GM23248 (cell line): Measurements from ENCODE around the gene GIT1. TPM values are rescaled to one million over a fixed set of nuclear protein-coding genes. Genes with fewer than 3 reads are reported as not detected.

ENCODE experiments used
- DNase-seq: peaks from one replicate; pipeline ENCODE4 v3.0.0-alpha.2; 2015
- H2AFZ ChIP-seq: fragments of 200-600 bp; sonication (generic); 2 replicates; pipeline ENCODE4 v1.6.1; 2016; ENCODE audit warnings: antibody characterized with exemption
- H3F3A ChIP-seq: fragments of 200-600 bp; sonication (generic); 2 replicates; pipeline ENCODE4 v1.6.1; 2016; ENCODE audit warnings: mild to moderate bottlenecking, antibody characterized with exemption, mixed run types; ENCODE audit not compliant: insufficient read depth
- H3K27ac ChIP-seq: fragments of 200-600 bp; sonication (generic); 2 replicates; pipeline ENCODE4 v1.5.1; 2016; ENCODE audit warnings: mild to moderate bottlenecking
- H3K27me3 ChIP-seq: fragments of 200-600 bp; sonication (generic); replicated peaks from 2 replicates; pipeline ENCODE4 v1.6.1; 2016; ENCODE audit warnings: mild to moderate bottlenecking; ENCODE audit not compliant: insufficient read depth
- H3K36me3 ChIP-seq: fragments of 200-600 bp; sonication (generic); 2 replicates; pipeline ENCODE4 v1.6.1; 2016; ENCODE audit warnings: low read depth, mild to moderate bottlenecking
- H3K4me1 ChIP-seq: fragments of 200-600 bp; sonication (generic); 2 replicates; pipeline ENCODE4 v1.6.1; 2016; ENCODE audit warnings: mild to moderate bottlenecking; ENCODE audit not compliant: insufficient read depth
- H3K4me2 ChIP-seq: fragments of 200-600 bp; sonication (generic); one replicate; pipeline ENCODE4 v1.6.1; 2016; ENCODE audit warnings: mild to moderate bottlenecking; ENCODE audit not compliant: unreplicated experiment
- H3K4me3 ChIP-seq: fragments of 200-600 bp; sonication (generic); 2 replicates; pipeline ENCODE4 v1.5.1; 2016; ENCODE audit warnings: mild to moderate bottlenecking
- H3K79me2 ChIP-seq: fragments of 200-600 bp; sonication (generic); 2 replicates; pipeline ENCODE4 v1.6.1; 2016; ENCODE audit warnings: mild to moderate bottlenecking; ENCODE audit not compliant: insufficient read depth
- H3K9ac ChIP-seq: fragments of 200-600 bp; sonication (generic); 2 replicates; pipeline ENCODE4 v1.6.1; 2016; ENCODE audit warnings: mild to moderate bottlenecking
- H3K9me2 ChIP-seq: fragments of 200-600 bp; sonication (generic); 2 replicates; pipeline ENCODE4 v1.6.1; 2016; ENCODE audit warnings: mixed run types, mild to moderate bottlenecking, moderate library complexity; ENCODE audit not compliant: insufficient read depth
- H3K9me3 ChIP-seq: fragments of 200-600 bp; sonication (generic); one replicate; pipeline ENCODE4 v1.6.1; 2017; ENCODE audit warnings: low read depth
- H4K20me1 ChIP-seq: fragments of 200-600 bp; sonication (generic); 2 replicates; pipeline ENCODE4 v1.6.0; 2016; ENCODE audit not compliant: insufficient read depth
- EZH2 ChIP-seq: fragments of 200-600 bp; sonication (generic); IDR thresholded peaks from 2 replicates; pipeline ENCODE4 v1.6.1; 2018; ENCODE audit warnings: antibody characterized with exemption, mild to moderate bottlenecking; ENCODE audit not compliant: insufficient read depth, poor library complexity, severe bottlenecking
- EZH2phosphoT487 ChIP-seq: fragments of 200-600 bp; sonication (generic); IDR thresholded peaks from 2 replicates; pipeline ENCODE4 v1.6.1; 2018; ENCODE audit warnings: antibody characterized with exemption, moderate library complexity, mild to moderate bottlenecking, low read depth; ENCODE audit not compliant: insufficient read depth
- WGBS, 2 experiments: methylation state at CpG; one replicate each; pipeline ENCODE4 v1.1.6; 2015 to 2017; ENCODE audit warnings: low lambda C conversion rate in 2 of 2, low coverage in 1 of 2; ENCODE audit errors: missing lambda C conversion rate in 2 of 2; 5-methylcytosine and 5-hydroxymethylcytosine counted together
- in situ Hi-C: fragments of 300-500 bp; cut with MboI; formaldehyde crosslinking; loops from 2 replicates; pipeline ENCODE4 v1.15.0; 2020
- polyA plus RNA-seq: library from polyadenylated mRNA; unstranded; fragments of >200 nt; fragmentation: Nextera tagmentation; extraction: Ambion mirVana; gene quantifications from 2 replicates; pipeline ENCODE4 v1.2.1, GENCODE V29; 2016
- total RNA-seq: library from RNA; depleted of rRNA; stranded (reverse); fragments of >200 nt; shearing (Covaris generic); gene quantifications from 2 replicates; pipeline ENCODE4 v1.2.3, GENCODE V29; 2014

The GIT1 gene
- total and polyA plus RNA-seq, 2 experiments from 2014 or later, result 6.0 to 19.5 TPM

DNA sequence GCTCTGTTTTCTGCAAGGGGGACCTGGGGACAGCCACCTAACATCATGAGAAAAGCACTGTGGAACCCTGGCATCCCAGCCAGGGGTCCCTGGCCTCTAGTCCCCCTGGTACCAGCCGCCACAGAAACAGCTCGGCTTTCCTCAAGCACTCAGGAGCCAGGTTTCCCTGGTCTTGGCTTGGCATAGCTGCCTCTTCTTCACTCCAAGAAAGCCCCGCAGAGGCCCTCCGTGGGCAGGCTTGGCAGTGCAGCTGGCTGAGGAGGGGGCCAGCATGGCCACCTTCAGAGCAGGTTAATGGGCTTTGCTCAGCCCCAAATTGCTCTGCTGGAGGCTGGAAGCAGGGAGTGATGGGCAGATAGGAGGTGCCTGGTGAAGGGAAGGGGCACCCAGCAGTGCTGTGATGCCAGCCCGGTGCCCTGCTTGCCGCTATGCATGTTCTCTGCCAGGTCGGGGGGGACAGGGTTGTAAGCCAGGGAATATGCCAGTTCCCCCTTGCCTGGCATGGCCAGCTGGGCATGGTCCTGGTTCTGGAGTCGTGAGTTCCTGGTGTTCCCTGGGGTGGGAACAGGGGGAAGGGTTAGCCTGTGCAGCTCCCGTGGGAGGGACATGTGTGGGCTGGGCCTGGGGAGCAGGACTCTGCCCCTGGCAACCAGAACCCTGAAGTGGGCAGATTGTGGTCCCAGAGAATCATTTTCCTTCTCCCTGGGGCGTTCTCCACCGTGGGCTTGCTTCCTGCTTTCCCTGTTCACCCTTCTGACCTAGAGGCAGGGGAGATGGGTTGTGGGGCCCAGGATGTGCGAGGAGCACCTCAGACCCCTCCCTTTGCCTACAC lies 6.7 kb upstream of the GIT1 start:
- peaks cover 14% of the 10 kb centered on the region for H3K4me1 ChIP-seq
- in situ Hi-C loops, result no loop called here

DNA sequence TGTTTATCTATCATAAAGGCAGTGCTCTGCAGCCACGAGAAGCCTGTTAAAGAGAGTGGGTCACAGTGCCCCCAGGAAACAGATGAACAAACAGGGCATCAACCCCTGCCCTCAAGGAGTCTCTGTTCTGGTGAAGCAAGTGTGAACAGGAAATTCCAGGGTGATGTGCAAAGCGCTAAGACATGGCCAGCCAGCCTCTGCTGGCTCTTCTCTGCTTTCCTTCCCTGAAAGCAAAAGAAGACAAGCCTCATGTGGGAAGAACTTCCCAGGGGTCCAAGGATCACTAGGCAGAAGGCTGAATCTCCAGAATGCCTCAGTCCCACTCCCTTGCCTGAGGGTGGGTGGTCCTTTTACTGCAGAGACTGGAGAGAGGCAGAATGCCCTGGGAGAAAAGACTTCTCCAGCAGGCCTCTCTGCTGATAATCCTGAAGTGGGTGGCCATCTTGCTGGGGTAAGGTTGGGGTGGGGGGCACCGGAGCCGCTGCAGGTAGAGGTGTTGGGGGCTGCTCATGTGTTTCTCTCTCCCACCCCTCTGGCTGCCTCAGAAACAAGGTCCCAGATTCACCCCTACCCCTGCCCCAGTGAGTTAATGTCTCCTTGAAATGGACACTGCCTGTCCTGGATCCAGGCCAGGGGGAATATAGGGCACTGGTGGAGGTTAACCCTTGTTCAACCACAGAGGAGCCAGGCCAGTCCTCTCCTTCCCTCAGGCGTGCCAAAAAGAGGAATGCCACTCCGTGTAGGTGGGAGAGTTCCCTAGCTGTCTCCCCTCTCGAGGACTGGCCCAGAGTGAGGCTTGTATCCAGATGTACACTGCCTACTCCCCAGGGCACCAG lies 5.9 kb upstream of the GIT1 start:
- no peak overlapping the region for H3K4me3 ChIP-seq
- H3K79me2 ChIP-seq, result no peaks in the 10 kb centered on the region
- no peak overlapping the region for H3K9ac ChIP-seq
- in situ Hi-C loops, result no loop called here
- 44 to 53% methylated on average over 7 of the region's 7 CpGs for WGBS, 2 experiments
- DNase-seq, result peak; percentile 62
- no peaks in the 10 kb centered on the region for H3K9me2 ChIP-seq
- H3K27ac ChIP-seq, result no peak overlapping the region
- TF ChIP-seq EZH2 (no peak), EZH2phosphoT487 (no peak)
- no peaks in the 10 kb centered on the region for H4K20me1 ChIP-seq
- H3K36me3 ChIP-seq, result no peaks in the 10 kb centered on the region
- no peaks in the 10 kb centered on the region for H3K9me3 ChIP-seq
- H3K4me2 ChIP-seq, result no peak overlapping the region
- H3K27me3 ChIP-seq, result no peaks in the 10 kb centered on the region
- peaks cover 20% of the 10 kb centered on the region; the same call in 1 of the 2 replicates for H3F3A ChIP-seq
- peaks cover 17% of the 10 kb centered on the region for H3K4me1 ChIP-seq
- no peak overlapping the region for H2AFZ ChIP-seq

More for the DNA sequence above, 6.7 kb upstream of the GIT1 start:
- Histone ChIP-seq H3K27me3 (no peaks in the 10 kb centered on the region), H3K79me2 (no peaks in the 10 kb centered on the region), H3F3A (peaks cover 14% of the 10 kb centered on the region; the same call in 1 of the 2 replicates), H3K4me2 (no peak overlapping the region), H3K4me3 (no peak overlapping the region), H3K9ac (no peak overlapping the region), H2AFZ (no peak overlapping the region), H3K36me3 (no peaks in the 10 kb centered on the region), H3K9me3 (no peaks in the 10 kb centered on the region), H3K9me2 (no peaks in the 10 kb centered on the region), H4K20me1 (no peaks in the 10 kb centered on the region), H3K27ac (no peak overlapping the region)
- WGBS, 2 experiments, result 72 to 74% methylated on average over 12 of the region's 12 CpGs
- no peak for TF ChIP-seq EZH2phosphoT487
- no peak for TF ChIP-seq EZH2
- no peak for DNase-seq

DNA sequence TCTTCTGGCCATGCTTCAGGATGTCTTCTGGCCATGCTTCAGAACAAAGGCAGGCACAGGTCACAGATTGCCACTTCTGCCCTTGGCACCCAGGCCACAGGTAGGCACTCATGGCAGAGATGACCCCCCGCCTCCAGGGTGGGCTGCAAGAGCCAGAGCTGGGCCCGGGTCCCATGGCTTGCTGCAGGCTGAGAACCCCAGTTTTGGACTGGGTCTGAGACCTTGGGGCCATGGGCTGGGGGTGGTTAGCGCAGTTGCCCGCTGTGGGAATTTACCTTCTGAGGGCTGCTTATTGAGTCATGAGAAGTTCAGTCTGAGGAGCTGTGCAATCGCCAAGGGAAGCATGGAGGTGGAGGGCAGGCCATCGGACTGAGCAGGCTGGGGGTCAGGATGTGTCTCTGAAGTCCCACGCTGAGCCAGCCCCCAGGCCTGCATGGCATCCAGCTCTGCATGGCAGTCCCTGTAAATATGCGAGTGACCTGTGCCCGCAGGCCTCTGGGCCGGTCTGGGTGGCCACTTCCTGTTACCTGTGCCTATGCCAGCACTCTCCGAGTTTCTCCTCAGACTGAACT lies 5.2 kb upstream of the GIT1 start:
- H4K20me1 ChIP-seq, result no peaks in the 10 kb centered on the region
- DNase-seq, result no peak
- H3K36me3 ChIP-seq, result no peaks in the 10 kb centered on the region
- WGBS, 2 experiments, result 82 to 85% methylated on average over 11 of the region's 11 CpGs
- no peaks in the 10 kb centered on the region for H3K9me2 ChIP-seq
- H3K27ac ChIP-seq, result no peak overlapping the region
- in situ Hi-C loops, result no loop called here
- no peaks in the 10 kb centered on the region for H3K9me3 ChIP-seq
- no peaks in the 10 kb centered on the region for H3K27me3 ChIP-seq
- peaks cover 20% of the 10 kb centered on the region; the same call in 1 of the 2 replicates for H3F3A ChIP-seq
- no peak overlapping the region for H2AFZ ChIP-seq
- H3K4me2 ChIP-seq, result no peak overlapping the region
- no peak overlapping the region; the same call in 1 of the 2 replicates for H3K4me3 ChIP-seq
- peaks cover 23% of the 10 kb centered on the region for H3K4me1 ChIP-seq
- no peaks in the 10 kb centered on the region for H3K79me2 ChIP-seq
- TF ChIP-seq EZH2phosphoT487 (no peak), EZH2 (no peak)
- no peak overlapping the region for H3K9ac ChIP-seq
